ENCODE measurements around the gene CAD. TPM values are rescaled to one million over a fixed set of nuclear protein-coding genes. Genes with fewer than 3 reads are reported as not detected.

Gene CAD
- total RNA-seq, 6 donors from 2014 or later, result 19.8 to 66.0 (median 33.5) TPM

DNA sequence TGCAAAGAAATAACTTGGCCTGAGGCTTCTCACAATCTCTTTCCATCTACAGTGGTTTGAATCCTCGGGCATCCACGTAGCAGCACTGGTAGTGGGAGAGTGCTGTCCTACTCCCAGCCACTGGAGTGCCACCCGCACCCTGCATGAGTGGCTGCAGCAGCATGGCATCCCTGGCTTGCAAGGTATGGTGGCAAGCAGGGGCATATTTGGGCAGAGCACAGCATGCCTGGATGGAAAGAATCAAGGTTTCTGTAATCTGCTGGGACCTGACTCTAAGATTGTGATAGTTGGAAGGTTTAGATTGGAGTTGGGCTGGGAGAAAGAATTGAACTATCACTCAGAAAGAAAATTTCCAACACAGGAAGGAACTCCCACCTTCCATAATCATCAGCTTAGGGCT, 4.0 kb downstream of the CAD start:
- 90 to 92% methylated on average over 3 of the region's 3 CpGs for WGBS, 2 donors
- Histone ChIP-seq H3K36me3 (peaks cover 8 to 62% (median 43%) of the 10 kb centered on the region in 4 donors), H3K4me3 (no peak overlapping the region), H3K4me1 (peaks cover 9 to 18% (median 12%) of the 10 kb centered on the region in 4 donors), H3K27me3 (no peaks in the 10 kb centered on the region), H3K27ac (no peak overlapping the region), H3K9me3 (no peaks in the 10 kb centered on the region)
- no peak for ATAC-seq (ENCODE audit: low FRiP score in 2 of 2)
- DNase-seq, result no peak
- TF ChIP-seq, protein P1, sequence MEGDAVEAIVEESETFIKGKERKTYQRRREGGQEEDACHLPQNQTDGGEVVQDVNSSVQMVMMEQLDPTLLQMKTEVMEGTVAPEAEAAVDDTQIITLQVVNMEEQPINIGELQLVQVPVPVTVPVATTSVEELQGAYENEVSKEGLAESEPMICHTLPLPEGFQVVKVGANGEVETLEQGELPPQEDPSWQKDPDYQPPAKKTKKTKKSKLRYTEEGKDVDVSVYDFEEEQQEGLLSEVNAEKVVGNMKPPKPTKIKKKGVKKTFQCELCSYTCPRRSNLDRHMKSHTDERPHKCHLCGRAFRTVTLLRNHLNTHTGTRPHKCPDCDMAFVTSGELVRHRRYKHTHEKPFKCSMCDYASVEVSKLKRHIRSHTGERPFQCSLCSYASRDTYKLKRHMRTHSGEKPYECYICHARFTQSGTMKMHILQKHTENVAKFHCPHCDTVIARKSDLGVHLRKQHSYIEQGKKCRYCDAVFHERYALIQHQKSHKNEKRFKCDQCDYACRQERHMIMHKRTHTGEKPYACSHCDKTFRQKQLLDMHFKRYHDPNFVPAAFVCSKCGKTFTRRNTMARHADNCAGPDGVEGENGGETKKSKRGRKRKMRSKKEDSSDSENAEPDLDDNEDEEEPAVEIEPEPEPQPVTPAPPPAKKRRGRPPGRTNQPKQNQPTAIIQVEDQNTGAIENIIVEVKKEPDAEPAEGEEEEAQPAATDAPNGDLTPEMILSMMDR (IDR thresholded peaks at IDR 0.05), result no peak
- no peak for TF ChIP-seq EP300 (IDR thresholded peaks at IDR 0.05)
- TF ChIP-seq POLR2A (IDR thresholded peaks at IDR 0.05), result no peak
- TF ChIP-seq POLR2AphosphoS5 (IDR thresholded peaks at IDR 0.05), result no peak

DNA sequence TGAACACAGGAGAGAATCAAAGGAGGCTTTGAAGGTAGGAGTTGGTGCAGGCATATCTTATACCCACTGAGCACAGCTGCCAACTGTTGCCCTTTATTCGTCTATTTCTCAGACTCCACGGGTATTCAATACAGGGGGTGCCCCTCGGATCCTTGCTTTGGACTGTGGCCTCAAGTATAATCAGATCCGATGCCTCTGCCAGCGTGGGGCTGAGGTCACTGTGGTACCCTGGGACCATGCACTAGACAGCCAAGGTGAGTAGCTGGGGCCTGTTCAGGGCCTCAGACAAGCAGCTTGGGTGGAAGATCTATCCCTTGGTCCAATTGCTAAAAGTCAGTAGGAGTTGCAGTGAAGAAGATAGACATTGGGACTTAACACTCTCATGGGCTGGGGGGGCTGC, 5.2 kb downstream of the CAD start:
- Histone ChIP-seq H3K36me3 (peaks cover 9 to 74% (median 55%) of the 10 kb centered on the region in 4 donors), H3K27me3 (no peaks in the 10 kb centered on the region), H3K9me3 (no peaks in the 10 kb centered on the region), H3K27ac (no peak overlapping the region), H3K4me3 (no peak overlapping the region), H3K4me1 (peaks cover 3 to 12% (median 8%) of the 10 kb centered on the region in 4 donors)
- no peak for TF ChIP-seq POLR2A (IDR thresholded peaks at IDR 0.05)
- TF ChIP-seq POLR2AphosphoS5 (IDR thresholded peaks at IDR 0.05), result no peak
- no peak for TF ChIP-seq EP300 (IDR thresholded peaks at IDR 0.05)
- TF ChIP-seq, protein P1 (IDR thresholded peaks at IDR 0.05), result no peak
- DNase-seq, result no peak
- WGBS, 2 donors, result 90 to 98% methylated on average over 5 of the region's 5 CpGs
- no peak for ATAC-seq (ENCODE audit: low FRiP score in 2 of 2)

DNA sequence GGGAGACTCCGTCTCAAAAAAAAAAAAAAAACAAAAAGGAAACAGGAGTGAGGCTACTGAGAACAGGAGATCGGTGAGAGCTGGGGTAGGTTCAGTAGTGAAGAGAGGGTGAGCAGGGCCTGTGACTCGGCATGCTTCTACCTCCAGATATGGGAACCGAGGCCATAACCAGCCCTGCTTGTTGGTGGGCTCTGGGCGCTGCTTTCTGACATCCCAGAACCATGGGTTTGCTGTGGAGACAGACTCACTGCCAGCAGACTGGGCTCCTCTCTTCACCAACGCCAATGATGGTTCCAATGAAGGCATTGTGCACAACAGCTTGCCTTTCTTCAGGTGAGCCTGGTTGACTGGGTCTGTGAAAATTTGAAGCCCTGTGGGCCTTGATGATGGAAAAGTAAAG, 6.2 kb downstream of the CAD start:
- Histone ChIP-seq H3K36me3 (peaks cover 9 to 84% (median 61%) of the 10 kb centered on the region in 4 donors), H3K4me1 (peaks cover 0 to 2% (median 0%) of the 10 kb centered on the region in 4 donors), H3K27me3 (no peaks in the 10 kb centered on the region), H3K9me3 (no peaks in the 10 kb centered on the region), H3K4me3 (no peak overlapping the region), H3K27ac (no peak overlapping the region)
- TF ChIP-seq, protein P1 (IDR thresholded peaks at IDR 0.05), result no peak
- TF ChIP-seq POLR2A (IDR thresholded peaks at IDR 0.05), result no peak
- no peak for TF ChIP-seq POLR2AphosphoS5 (IDR thresholded peaks at IDR 0.05)
- no peak for TF ChIP-seq EP300 (IDR thresholded peaks at IDR 0.05)
- ATAC-seq (ENCODE audit: low FRiP score in 2 of 2), result no peak
- DNase-seq, result no peak
- WGBS, 2 donors, result 97% methylated on average over 6 of the region's 6 CpGs

DNA sequence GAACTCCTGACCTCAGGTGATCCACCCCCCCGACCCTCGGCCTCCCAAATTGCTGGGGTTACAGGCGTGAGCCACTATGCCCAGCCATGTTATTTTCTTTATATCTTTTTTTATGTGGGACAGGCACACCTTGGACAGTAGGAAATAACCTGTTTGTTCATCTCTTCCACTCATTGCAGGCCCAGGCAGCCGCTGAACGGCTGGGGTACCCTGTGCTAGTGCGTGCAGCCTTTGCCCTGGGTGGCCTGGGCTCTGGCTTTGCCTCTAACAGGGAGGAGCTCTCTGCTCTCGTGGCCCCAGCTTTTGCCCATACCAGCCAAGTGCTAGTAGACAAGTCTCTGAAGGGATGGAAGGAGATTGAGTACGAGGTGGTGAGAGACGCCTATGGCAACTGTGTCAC, 8.4 kb downstream of the CAD start:
- H3K27ac ChIP-seq, result no peak overlapping the region
- H3K27me3 ChIP-seq, result no peaks in the 10 kb centered on the region
- no peak for DNase-seq
- H3K4me3 ChIP-seq, result no peak overlapping the region
- WGBS, 2 donors, result 92 to 94% methylated on average over 9 of the region's 9 CpGs
- H3K36me3 ChIP-seq, result peaks cover 9 to 93% (median 69%) of the 10 kb centered on the region in 4 donors
- no peaks in the 10 kb centered on the region for H3K4me1 ChIP-seq
- no peak for TF ChIP-seq POLR2AphosphoS5 (IDR thresholded peaks at IDR 0.05)
- no peak for TF ChIP-seq POLR2A (IDR thresholded peaks at IDR 0.05)
- TF ChIP-seq, protein P1 (IDR thresholded peaks at IDR 0.05), result no peak
- TF ChIP-seq EP300 (IDR thresholded peaks at IDR 0.05), result no peak
- ATAC-seq (ENCODE audit: low FRiP score in 2 of 2), result no peak
- H3K9me3 ChIP-seq, result no peaks in the 10 kb centered on the region

DNA sequence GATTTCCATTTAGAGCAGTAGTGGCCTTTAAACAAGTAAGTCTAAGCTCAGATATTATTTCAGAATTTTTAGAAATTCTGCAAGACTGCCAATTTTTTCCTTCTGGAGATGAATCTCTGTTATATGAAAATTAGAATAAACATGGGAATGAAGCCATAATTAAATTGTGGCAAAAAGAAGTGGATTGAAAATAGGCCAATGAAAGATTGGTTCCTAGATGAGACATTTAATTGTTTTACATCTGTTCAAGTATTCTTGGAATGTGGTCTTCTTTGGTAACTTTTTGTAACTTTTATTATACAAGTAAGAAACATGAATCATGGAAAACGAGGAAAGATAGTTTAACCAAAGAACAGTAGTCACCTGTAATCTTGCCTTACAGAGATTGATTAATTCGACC, 10.3 kb downstream of the CAD start:
- no peaks in the 10 kb centered on the region for H3K27me3 ChIP-seq
- no peaks in the 10 kb centered on the region for H3K4me1 ChIP-seq
- no peak overlapping the region for H3K4me3 ChIP-seq
- no peak for ATAC-seq (ENCODE audit: low FRiP score in 2 of 2)
- DNase-seq, result no peak
- TF ChIP-seq POLR2AphosphoS5 (IDR thresholded peaks at IDR 0.05), result no peak
- TF ChIP-seq POLR2A (IDR thresholded peaks at IDR 0.05), result no peak
- no peaks in the 10 kb centered on the region for H3K9me3 ChIP-seq
- no peak overlapping the region for H3K27ac ChIP-seq
- 91 to 92% methylated on average over 2 of the region's 2 CpGs for WGBS, 2 donors
- H3K36me3 ChIP-seq, result peaks cover 16 to 98% (median 78%) of the 10 kb centered on the region in 4 donors
